HCT116 (cell line): Measurements from ENCODE around the gene FHIT.

Experiments used
- CBX3 ChIP-seq: IDR thresholded peaks from 2 replicates; pipeline ENCODE4 v1.6.1; 2012; ENCODE audit warnings: low read depth
- CTCF ChIP-seq, 3 experiments: fragments of 200-600 bp in 1 of 3; sonication (generic) in 1 of 3; IDR thresholded peaks in 2 of 3; conservative IDR thresholded peaks in 1 of 3; 2 replicates each; pipeline ENCODE4 v1.5.1; 2012 to 2017; ENCODE audit warnings: low read depth in 2 of 3, low read length in 2 of 3, antibody characterized with exemption in 1 of 3, borderline replicate concordance in 1 of 3, control low read depth in 1 of 3, mild to moderate bottlenecking in 1 of 3, mixed read lengths in 1 of 3, mixed run types in 1 of 3, moderate library complexity in 1 of 3; ENCODE audit not compliant: insufficient read depth in 1 of 3
- EGR1 ChIP-seq: IDR thresholded peaks from 2 replicates; pipeline ENCODE4 v1.6.1; 2012; ENCODE audit warnings: low read depth
- EZH2 ChIP-seq: fragments of 200-600 bp; sonication (generic); IDR thresholded peaks from 2 replicates; pipeline ENCODE4 v1.6.1; 2017; ENCODE audit warnings: antibody characterized with exemption, mixed run types
- FOSL1 ChIP-seq: IDR thresholded peaks from 2 replicates; pipeline ENCODE4 v1.6.1; 2012; ENCODE audit warnings: low read depth
- MAX ChIP-seq: IDR thresholded peaks from 2 replicates; pipeline ENCODE4 v1.6.1; 2012
- POLR2A ChIP-seq: IDR thresholded peaks from 2 replicates; pipeline ENCODE4 v1.7.0; 2011; ENCODE audit warnings: borderline replicate concordance; ENCODE audit not compliant: insufficient read depth, insufficient read length; ENCODE audit errors: extremely low read depth
- REST ChIP-seq: IDR thresholded peaks from 2 replicates; pipeline ENCODE4 v1.6.1; 2012; ENCODE audit warnings: low read depth
- SIN3A ChIP-seq: IDR thresholded peaks from 2 replicates; pipeline ENCODE4 v1.6.1; 2012; ENCODE audit warnings: low read depth
- SP1 ChIP-seq: IDR thresholded peaks from 2 replicates; pipeline ENCODE4 v1.6.1; 2012; ENCODE audit warnings: low read depth
- ZNF274 ChIP-seq: fragments of 200-500 bp; sonication (Bioruptor generic); IDR thresholded peaks from 2 replicates; pipeline ENCODE4 v1.6.1; 2014; ENCODE audit warnings: mild to moderate bottlenecking, low read depth, low read length, inconsistent platforms

GRCh38 chr3:60998858-60999257 is 252.4 kb downstream of the FHIT start:
- no peak for TF ChIP-seq POLR2A
- no peak for TF ChIP-seq CTCF (IDR thresholded peaks at IDR 0.05 in 2 of 3, conservative IDR thresholded peaks at IDR 0.05 in 1 of 3; ENCODE audit: borderline replicate concordance in 1 of 3, insufficient read depth in 1 of 3, low read depth in 2 of 3, low read length in 2 of 3)
- TF ChIP-seq SP1 = no peak
- TF ChIP-seq FOSL1 = no peak
- no peak for TF ChIP-seq MAX
- no peak for TF ChIP-seq ZNF274
- no peak for TF ChIP-seq CBX3
- no peak for TF ChIP-seq SIN3A
- TF ChIP-seq REST = no peak
- TF ChIP-seq EZH2 = no peak
- TF ChIP-seq EGR1 = no peak
